ENCODE data around the gene TMEM132D.

DNA sequence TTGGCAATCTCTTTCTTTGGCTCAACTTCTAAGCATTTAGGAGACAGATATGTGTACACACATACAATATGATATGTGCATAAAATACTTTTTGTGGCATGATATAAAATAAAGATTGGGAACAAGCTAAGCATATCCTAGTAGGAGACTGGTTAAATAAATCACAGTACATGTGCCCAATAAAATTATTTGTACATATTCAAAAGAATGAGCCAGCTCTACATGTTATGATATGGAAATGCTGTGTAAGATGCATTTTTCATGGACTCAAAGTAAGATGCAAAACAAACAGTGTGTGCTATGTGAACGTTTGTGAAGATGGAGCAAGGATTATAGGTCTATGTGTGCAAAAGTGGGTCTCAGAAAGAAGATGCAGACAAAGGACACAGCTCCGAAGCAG is 311.4 kb downstream of the TMEM132D start:
- TF ChIP-seq YY1 (IDR thresholded peaks at IDR 0.05; ENCODE audit: low read depth, low read length) (no peak), PHF8 (conservative IDR thresholded peaks at IDR 0.05; ENCODE audit: low read depth, low read length) (no peak), POLR2A (IDR thresholded peaks at IDR 0.05; ENCODE audit: control extremely low read depth in 1 of 2, low read depth in 2 of 2, low read length in 2 of 2) (no peak), SP1 (IDR thresholded peaks at IDR 0.05; ENCODE audit: low read depth, low read length) (no peak)
- TF ChIP-seq, protein P1, sequence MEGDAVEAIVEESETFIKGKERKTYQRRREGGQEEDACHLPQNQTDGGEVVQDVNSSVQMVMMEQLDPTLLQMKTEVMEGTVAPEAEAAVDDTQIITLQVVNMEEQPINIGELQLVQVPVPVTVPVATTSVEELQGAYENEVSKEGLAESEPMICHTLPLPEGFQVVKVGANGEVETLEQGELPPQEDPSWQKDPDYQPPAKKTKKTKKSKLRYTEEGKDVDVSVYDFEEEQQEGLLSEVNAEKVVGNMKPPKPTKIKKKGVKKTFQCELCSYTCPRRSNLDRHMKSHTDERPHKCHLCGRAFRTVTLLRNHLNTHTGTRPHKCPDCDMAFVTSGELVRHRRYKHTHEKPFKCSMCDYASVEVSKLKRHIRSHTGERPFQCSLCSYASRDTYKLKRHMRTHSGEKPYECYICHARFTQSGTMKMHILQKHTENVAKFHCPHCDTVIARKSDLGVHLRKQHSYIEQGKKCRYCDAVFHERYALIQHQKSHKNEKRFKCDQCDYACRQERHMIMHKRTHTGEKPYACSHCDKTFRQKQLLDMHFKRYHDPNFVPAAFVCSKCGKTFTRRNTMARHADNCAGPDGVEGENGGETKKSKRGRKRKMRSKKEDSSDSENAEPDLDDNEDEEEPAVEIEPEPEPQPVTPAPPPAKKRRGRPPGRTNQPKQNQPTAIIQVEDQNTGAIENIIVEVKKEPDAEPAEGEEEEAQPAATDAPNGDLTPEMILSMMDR (IDR thresholded peaks at IDR 0.05; ENCODE audit: control extremely low read depth in 1 of 3, insufficient read depth in 1 of 3, low read depth in 1 of 3, low read length in 3 of 3), result no peak

All from H1 (cell line).